ENCODE results near the gene SRCAP.
A peak's percentile ranks its signal among the peaks of the same experiment; 100 is the strongest.

Gene SRCAP

DNA sequence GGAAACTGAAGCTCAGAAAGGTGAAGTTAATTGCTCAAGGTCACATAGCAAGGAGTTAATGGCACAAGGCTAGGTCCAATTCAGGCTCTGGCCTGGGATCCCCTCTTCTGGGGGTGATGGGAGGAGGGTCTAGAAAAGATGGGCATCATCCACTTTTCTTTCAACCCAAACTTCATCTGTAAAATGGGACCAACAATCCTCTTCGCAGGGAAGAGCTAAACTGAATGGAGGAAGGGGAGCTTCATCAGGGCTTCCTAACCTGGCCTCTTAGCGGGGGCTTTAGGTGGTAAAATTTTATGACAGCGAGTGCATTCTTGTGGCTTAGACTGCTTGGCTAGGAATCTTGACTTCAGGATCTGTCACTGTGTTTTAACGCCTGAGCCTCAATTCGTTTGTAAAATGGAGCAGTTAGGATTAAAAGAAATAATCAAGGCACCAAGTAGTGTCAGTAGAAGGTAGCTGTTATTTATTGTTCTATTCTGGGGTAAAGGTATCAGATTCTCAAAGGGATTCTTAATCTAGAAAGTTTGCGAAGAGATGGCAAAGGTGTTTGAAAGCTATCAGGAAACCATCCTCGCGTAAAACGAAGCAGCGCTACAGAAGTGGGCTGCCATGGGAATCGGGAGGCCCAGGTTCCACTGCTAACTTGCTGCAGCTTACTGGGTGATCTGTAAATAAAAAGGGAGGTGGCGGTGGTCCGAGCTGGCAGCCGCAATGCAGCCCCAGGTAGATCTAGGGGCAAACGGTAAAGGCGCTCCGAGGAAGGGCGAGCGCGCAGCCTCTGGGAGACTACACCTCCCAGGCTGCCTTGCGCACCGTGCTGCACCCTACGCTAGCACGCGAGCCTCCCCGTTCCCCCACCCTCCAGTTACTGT, 1.5 kb upstream of the SRCAP start:
- no peak for TF ChIP-seq EZH2 (IDR thresholded peaks at IDR 0.05; ENCODE audit: borderline replicate concordance, low read length)
- TF ChIP-seq, protein P1, sequence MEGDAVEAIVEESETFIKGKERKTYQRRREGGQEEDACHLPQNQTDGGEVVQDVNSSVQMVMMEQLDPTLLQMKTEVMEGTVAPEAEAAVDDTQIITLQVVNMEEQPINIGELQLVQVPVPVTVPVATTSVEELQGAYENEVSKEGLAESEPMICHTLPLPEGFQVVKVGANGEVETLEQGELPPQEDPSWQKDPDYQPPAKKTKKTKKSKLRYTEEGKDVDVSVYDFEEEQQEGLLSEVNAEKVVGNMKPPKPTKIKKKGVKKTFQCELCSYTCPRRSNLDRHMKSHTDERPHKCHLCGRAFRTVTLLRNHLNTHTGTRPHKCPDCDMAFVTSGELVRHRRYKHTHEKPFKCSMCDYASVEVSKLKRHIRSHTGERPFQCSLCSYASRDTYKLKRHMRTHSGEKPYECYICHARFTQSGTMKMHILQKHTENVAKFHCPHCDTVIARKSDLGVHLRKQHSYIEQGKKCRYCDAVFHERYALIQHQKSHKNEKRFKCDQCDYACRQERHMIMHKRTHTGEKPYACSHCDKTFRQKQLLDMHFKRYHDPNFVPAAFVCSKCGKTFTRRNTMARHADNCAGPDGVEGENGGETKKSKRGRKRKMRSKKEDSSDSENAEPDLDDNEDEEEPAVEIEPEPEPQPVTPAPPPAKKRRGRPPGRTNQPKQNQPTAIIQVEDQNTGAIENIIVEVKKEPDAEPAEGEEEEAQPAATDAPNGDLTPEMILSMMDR (IDR thresholded peaks at IDR 0.05; ENCODE audit: low read length): no peak
- Histone ChIP-seq H3K9me3 (ENCODE audit: low read length) (no peaks in the 10 kb centered on the region), H3K4me2 (ENCODE audit: low read length) (peak overlapping the region; percentile 88), H3K79me2 (ENCODE audit: insufficient read depth, low read length) (peaks cover 23% of the 10 kb centered on the region), H4K20me1 (ENCODE audit: insufficient read depth, low read length) (no peaks in the 10 kb centered on the region), H3K9me2 (ENCODE audit: low read depth, low read length) (no peaks in the 10 kb centered on the region), H3K27ac (ENCODE audit: low read depth, low read length, poor library complexity, severe bottlenecking) (peak overlapping the region; percentile 95), H2AFZ (ENCODE audit: low read length) (no peak overlapping the region), H3K4me3 (ENCODE audit: low read depth, low read length, poor library complexity, severe bottlenecking) (peak overlapping the region; percentile 74), H3K27me3 (ENCODE audit: insufficient read depth, low read length) (no peaks in the 10 kb centered on the region), H3K36me3 (ENCODE audit: insufficient read depth, low read length) (peaks cover 27% of the 10 kb centered on the region), H3K4me1 (ENCODE audit: insufficient read depth, low read length, severe bottlenecking) (peaks cover 24% of the 10 kb centered on the region), H3F3A (ENCODE audit: insufficient read depth, low read length) (no peaks in the 10 kb centered on the region), H3K9ac (ENCODE audit: low read length) (peak overlapping the region; percentile 90)

DNA sequence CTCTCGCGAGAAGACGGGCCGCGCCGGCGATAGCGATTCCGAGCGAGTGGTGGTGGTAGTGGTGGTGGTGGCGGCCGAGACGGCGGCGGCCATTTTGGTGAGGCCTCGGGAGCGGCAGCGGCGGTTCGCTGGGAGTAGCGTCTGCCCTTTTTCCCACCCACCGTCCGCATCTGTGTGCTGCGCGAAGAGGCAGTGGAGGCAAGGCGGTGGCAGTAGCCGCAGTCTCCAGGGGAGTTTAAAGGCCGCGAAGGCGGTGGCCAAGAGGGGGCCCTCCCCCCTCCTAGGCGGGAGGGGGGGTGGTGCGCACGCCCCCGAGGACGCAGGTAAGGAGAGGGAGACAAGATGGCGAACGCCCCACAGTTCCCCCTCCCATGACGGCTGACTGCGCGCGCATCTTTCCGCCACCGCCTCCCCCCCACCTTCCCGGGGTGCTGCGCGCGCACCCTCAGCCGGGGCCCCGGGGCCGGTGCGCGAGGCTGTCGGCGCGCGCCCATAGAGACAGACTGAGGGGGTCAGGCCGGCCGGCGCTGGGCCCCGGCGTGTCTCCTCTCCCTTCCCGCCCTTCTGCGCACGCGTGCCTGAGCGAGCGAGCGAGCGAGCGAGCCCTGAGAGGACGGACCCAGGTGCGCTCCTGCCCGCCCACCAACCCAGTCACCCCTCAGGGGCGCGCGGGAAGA, 694 bp upstream of the SRCAP start:
- Histone ChIP-seq H4K20me1 (ENCODE audit: insufficient read depth, low read length) (no peaks in the 10 kb centered on the region), H3K4me1 (ENCODE audit: insufficient read depth, low read length, severe bottlenecking) (peaks cover 24% of the 10 kb centered on the region), H3F3A (ENCODE audit: insufficient read depth, low read length) (no peaks in the 10 kb centered on the region), H3K9me2 (ENCODE audit: low read depth, low read length) (no peaks in the 10 kb centered on the region), H2AFZ (ENCODE audit: low read length) (no peak overlapping the region), H3K9ac (ENCODE audit: low read length) (peak overlapping the region; percentile 90), H3K27me3 (ENCODE audit: insufficient read depth, low read length) (no peaks in the 10 kb centered on the region), H3K36me3 (ENCODE audit: insufficient read depth, low read length) (peaks cover 31% of the 10 kb centered on the region), H3K27ac (ENCODE audit: low read depth, low read length, poor library complexity, severe bottlenecking) (peak overlapping the region; percentile 95), H3K9me3 (ENCODE audit: low read length) (no peaks in the 10 kb centered on the region), H3K79me2 (ENCODE audit: insufficient read depth, low read length) (peaks cover 23% of the 10 kb centered on the region), H3K4me2 (ENCODE audit: low read length) (peak overlapping the region; percentile 88), H3K4me3 (ENCODE audit: low read depth, low read length, poor library complexity, severe bottlenecking) (peak overlapping the region; percentile 74)
- TF ChIP-seq, protein P1 (IDR thresholded peaks at IDR 0.05; ENCODE audit: low read length): no peak
- no peak for TF ChIP-seq EZH2 (IDR thresholded peaks at IDR 0.05; ENCODE audit: borderline replicate concordance, low read length)

DNA sequence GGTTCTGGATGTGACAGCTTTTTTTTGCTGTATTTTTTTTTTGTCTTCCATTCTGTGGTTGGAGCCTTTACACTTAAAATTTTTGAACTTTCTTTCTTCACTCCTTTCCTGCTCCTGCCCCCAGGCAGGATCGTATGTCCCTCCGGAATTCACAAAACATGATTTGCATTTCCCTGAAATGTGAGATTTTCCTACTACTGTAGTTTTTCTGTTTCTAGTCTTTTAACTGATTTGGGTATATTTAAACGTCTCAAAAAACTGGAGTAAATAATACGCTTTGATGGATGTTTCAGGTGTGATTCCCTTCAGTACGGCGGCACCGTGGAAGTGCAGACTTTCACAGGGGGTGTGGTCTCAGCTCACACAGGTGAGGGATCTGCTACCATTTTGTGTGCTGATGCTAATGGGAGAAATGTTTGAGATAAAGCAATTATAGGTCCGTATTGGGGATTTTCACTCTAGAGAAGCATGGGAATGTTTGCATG, 686 bp downstream of the SRCAP start:
- peaks cover 41% of the 10 kb centered on the region for H3K36me3 ChIP-seq (ENCODE audit: insufficient read depth, low read length)
- H3K9ac ChIP-seq (ENCODE audit: low read length): peak overlapping the region; percentile 90
- H2AFZ ChIP-seq (ENCODE audit: low read length): no peak overlapping the region
- peak overlapping the region; percentile 95 for H3K27ac ChIP-seq (ENCODE audit: low read depth, low read length, poor library complexity, severe bottlenecking)
- H3K27me3 ChIP-seq (ENCODE audit: insufficient read depth, low read length): no peaks in the 10 kb centered on the region
- TF ChIP-seq EZH2 (IDR thresholded peaks at IDR 0.05; ENCODE audit: borderline replicate concordance, low read length): no peak
- TF ChIP-seq, protein P1 (IDR thresholded peaks at IDR 0.05; ENCODE audit: low read length): no peak
- H3F3A ChIP-seq (ENCODE audit: insufficient read depth, low read length): no peaks in the 10 kb centered on the region
- H3K9me2 ChIP-seq (ENCODE audit: low read depth, low read length): no peaks in the 10 kb centered on the region
- H3K4me1 ChIP-seq (ENCODE audit: insufficient read depth, low read length, severe bottlenecking): peaks cover 19% of the 10 kb centered on the region
- H3K79me2 ChIP-seq (ENCODE audit: insufficient read depth, low read length): peaks cover 23% of the 10 kb centered on the region
- peak overlapping the region; percentile 88 for H3K4me2 ChIP-seq (ENCODE audit: low read length)
- H4K20me1 ChIP-seq (ENCODE audit: insufficient read depth, low read length): no peaks in the 10 kb centered on the region
- H3K4me3 ChIP-seq (ENCODE audit: low read depth, low read length, poor library complexity, severe bottlenecking): peak overlapping the region; percentile 74
- no peaks in the 10 kb centered on the region for H3K9me3 ChIP-seq (ENCODE audit: low read length)

Data from OCI-LY1 (cell line).